ENCODE measurements around the gene CCNY. TPM values are rescaled to one million over a fixed set of nuclear protein-coding genes. Genes with fewer than 3 reads are reported as not detected.

The CCNY gene
- total RNA-seq, 4 donors from 2014 or later, result 23.9 to 68.1 (median 39.5) TPM

- Histone ChIP-seq H3K27ac (no peak overlapping the region), H3K27me3 (peaks cover 14 to 30% (median 18%) of the 10 kb centered on the region in 3 donors), H3K36me3 (no peaks in the 10 kb centered on the region), H3K4me3 (no peak overlapping the region), H3K4me1 (peaks cover 0 to 8% of the 10 kb centered on the region in 2 donors), H3K9me3 (no peaks in the 10 kb centered on the region)
- TF ChIP-seq POLR2A (IDR thresholded peaks at IDR 0.05) (no peak), CTCF (IDR thresholded peaks at IDR 0.05 in 4 of 5, conservative IDR thresholded peaks at IDR 0.05 in 1 of 5) (no peak)
- ATAC-seq, result no peak
- no peak for DNase-seq
- intact Hi-C loops (cut with DNase I; ENCODE audit: low total_unique reads), result no loop called here
- in situ Hi-C loops (cut with MboI; ENCODE audit: low sequenced_read_pairs in 4 of 4), result no loop called here
Observed at GRCh38 chr10:35611750-35612149, 275.4 kb downstream of the CCNY start.

DNA sequence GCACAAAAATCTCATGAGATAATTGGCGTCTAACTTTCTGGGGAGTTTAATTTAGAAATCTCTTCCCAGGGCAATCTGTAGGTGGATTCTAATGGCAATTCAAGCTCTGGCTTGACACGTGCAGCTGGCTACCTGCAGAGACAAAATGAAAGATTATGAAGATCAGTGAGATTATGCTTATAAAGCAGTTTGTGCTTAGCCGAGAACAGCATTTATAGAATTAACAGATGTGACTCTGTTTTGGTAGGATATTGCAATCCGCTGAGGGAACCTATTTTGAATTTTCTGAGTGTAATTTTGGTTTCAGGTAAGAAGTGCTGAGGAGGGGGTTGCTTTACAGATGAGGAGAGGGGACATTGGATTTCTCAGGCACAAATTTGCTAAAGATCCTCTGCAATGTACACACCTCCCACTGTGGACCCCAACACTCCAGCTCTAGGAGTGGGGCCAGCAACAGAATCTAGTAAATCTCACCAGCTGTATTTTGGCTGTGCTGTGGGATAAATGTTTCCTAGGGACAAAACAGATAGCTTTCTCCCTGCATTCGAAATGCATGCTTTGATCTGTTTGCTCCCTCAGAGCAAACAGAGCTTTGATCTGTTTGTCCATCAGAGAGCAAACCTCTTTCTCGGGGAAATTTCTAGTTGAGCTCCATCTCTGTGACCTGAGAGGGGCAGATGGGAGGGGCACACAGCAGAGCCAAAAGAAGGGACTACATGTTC lies 276.2 kb downstream of the CCNY start:
- Histone ChIP-seq H3K27me3 (peaks cover 14 to 23% (median 15%) of the 10 kb centered on the region in 3 donors), H3K27ac (no peak overlapping the region), H3K4me3 (no peak overlapping the region), H3K36me3 (no peaks in the 10 kb centered on the region), H3K9me3 (no peaks in the 10 kb centered on the region), H3K4me1 (peaks cover 0 to 8% of the 10 kb centered on the region in 2 donors)
- DNase-seq (no peak), ATAC-seq (no peak)
- intact Hi-C loops (cut with DNase I; ENCODE audit: low total_unique reads) (no loop called here), in situ Hi-C loops (cut with MboI; ENCODE audit: low sequenced_read_pairs in 4 of 4) (no loop called here)
- TF ChIP-seq POLR2A (IDR thresholded peaks at IDR 0.05), result no peak
- TF ChIP-seq CTCF (IDR thresholded peaks at IDR 0.05 in 4 of 5, conservative IDR thresholded peaks at IDR 0.05 in 1 of 5), result no peak

- Histone ChIP-seq H3K27ac (no peak overlapping the region), H3K4me3 (no peak overlapping the region), H3K4me1 (peaks cover 0 to 3% of the 10 kb centered on the region in 2 donors), H3K27me3 (peaks cover 10 to 18% (median 10%) of the 10 kb centered on the region in 3 donors), H3K36me3 (no peaks in the 10 kb centered on the region), H3K9me3 (no peaks in the 10 kb centered on the region)
- intact Hi-C loops (cut with DNase I; ENCODE audit: low total_unique reads), result no loop called here
- in situ Hi-C loops (cut with MboI; ENCODE audit: low sequenced_read_pairs in 4 of 4), result no loop called here
- DNase-seq (no peak), ATAC-seq (no peak)
- TF ChIP-seq CTCF (IDR thresholded peaks at IDR 0.05 in 4 of 5, conservative IDR thresholded peaks at IDR 0.05 in 1 of 5) (no peak), POLR2A (IDR thresholded peaks at IDR 0.05) (no peak)
Observed at GRCh38 chr10:35613107-35613440, 276.8 kb downstream of the CCNY start.

DNA sequence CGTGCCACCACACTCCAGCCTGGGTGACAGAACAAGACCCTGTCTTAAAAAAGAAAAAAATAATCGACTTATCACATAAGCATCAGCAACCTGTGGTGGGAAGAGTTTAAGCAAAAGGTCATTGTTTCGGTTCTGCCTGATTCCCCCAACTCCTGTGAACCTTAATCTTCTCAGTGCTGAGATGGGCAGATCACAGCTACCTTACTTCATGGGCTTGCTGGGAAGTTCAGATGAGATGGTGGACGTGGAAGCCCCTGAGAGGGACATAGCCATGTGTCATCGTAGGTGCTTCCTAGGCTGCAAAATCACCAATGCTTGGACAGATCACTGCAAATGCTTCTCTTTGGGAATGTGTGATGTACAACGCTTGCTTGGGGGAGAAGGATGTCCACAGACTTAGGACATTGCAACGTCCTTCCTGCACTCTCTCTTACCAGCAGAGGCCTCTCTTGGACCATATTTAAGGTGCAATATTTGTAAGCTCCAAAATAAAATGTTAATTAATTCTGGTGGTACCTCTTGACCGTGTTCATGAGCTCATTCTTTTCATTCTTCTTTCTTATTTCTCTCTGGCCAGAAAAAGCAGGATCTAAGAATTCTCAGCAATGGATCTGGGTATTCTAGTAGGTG lies 277.4 kb downstream of the CCNY start:
- intact Hi-C loops (cut with DNase I; ENCODE audit: low total_unique reads) (no loop called here), in situ Hi-C loops (cut with MboI; ENCODE audit: low sequenced_read_pairs in 4 of 4) (no loop called here)
- no peak for TF ChIP-seq POLR2A (IDR thresholded peaks at IDR 0.05)
- no peak for TF ChIP-seq CTCF (IDR thresholded peaks at IDR 0.05 in 4 of 5, conservative IDR thresholded peaks at IDR 0.05 in 1 of 5)
- Histone ChIP-seq H3K27me3 (peaks cover 4 to 11% (median 5%) of the 10 kb centered on the region in 3 donors), H3K4me3 (no peak overlapping the region), H3K9me3 (no peaks in the 10 kb centered on the region), H3K27ac (no peak overlapping the region), H3K36me3 (no peaks in the 10 kb centered on the region), H3K4me1 (no peaks in the 10 kb centered on the region)
- ATAC-seq (no peak), DNase-seq (no peak)
